ENCODE measurements around the gene MYO10.
A peak's percentile ranks its signal among the peaks of the same experiment; 100 is the strongest.
"Not testable (repeated sequence)": the region's sequence is repeated elsewhere in the genome, so short reads cannot be mapped to it uniquely, and the experiment has no call there.

MYO10 gene

GRCh38 chr5:16936150-16936988, at the start of gene MYO10:
TSS of gene MYO10 (minus strand) at chr5:16936288. CDS start at chr5:16935808, 480 bp downstream.
- FAIRE-seq (no peak), DNase-seq (ENCODE audit: low spot score) (peak; percentile 35)

GRCh38 chr5:16985304-16985703, 49.2 kb upstream of the MYO10 start:
- not testable (repeated sequence) for FAIRE-seq; DNase-seq (ENCODE audit: low spot score)

GRCh38 chr5:16983972-16984371, 47.9 kb upstream of the MYO10 start:
- FAIRE-seq (no peak), DNase-seq (ENCODE audit: low spot score) (no peak)

- FAIRE-seq (no peak), DNase-seq (ENCODE audit: low spot score) (no peak)
Measured at GRCh38 chr5:16983022-16983639, 47.0 kb upstream of the MYO10 start.

DNA sequence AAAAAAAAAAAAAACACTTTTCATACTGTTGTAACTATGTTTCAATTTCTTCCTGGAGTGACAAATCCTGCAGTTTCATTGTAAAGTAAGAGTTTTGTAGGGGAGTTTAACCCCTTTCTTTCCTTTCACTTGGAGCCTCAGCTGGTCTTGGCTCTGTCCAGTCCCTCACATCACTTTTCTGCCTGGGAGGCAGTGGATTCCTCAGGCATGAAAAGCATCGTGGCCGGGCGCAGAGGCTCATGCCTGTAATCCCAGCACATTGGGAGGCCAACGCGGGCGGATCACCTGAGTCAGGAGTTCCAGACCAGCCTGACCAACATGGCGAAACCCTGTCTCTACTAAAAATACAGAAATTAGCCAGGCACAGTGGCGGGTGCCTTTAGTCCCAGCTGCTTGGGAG, 45.6 kb upstream of the MYO10 start:
- DNase-seq (ENCODE audit: low spot score) (no peak), FAIRE-seq (no peak)

DNA sequence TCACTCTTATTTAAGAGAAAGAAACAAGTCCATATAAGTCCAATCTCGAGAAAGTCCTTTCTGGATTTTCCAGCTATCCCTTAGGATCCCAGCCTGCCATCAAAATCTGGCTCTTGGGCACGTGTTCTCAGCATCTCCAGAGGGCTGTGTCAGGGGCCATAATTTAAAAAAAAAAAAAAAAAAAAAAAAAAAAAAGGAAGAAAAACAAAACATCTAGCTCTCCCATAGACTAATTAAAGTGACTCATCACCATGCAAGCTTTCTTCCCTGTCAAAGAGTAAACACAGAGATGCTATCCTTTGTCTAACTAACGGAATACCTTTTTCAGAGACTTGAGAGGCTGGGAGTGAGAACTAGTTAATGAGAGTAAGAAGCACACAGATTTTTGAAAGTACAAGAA, 44.9 kb upstream of the MYO10 start:
- DNase-seq (ENCODE audit: low spot score) (no peak), FAIRE-seq (no peak)

GRCh38 chr5:16978296-16978695, 42.2 kb upstream of the MYO10 start:
- DNase-seq (ENCODE audit: low spot score) = no peak

DNA sequence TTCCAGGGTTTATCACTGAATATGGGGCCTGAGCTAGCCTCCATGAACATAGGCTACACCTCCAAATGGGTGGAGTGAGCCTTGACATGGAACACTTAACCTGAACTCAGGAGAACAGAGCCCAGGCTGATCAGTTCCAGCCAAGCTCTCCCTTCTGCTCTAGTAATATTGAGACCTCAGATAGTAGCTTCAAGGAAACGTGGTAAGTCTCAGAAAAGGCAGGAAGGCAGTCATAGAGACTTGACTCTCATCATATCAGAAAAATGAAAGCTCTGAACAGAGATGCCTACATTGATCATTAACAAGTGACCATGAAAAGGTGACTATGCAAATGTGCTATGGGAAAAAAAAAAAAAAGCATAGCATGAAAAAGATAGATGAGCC, 40.5 kb upstream of the MYO10 start:
- DNase-seq (ENCODE audit: low spot score) (no peak), FAIRE-seq (no peak)

More at GRCh38 chr5:16978296-16978695, 42.2 kb upstream of the MYO10 start:
- FAIRE-seq = no peak

DNA sequence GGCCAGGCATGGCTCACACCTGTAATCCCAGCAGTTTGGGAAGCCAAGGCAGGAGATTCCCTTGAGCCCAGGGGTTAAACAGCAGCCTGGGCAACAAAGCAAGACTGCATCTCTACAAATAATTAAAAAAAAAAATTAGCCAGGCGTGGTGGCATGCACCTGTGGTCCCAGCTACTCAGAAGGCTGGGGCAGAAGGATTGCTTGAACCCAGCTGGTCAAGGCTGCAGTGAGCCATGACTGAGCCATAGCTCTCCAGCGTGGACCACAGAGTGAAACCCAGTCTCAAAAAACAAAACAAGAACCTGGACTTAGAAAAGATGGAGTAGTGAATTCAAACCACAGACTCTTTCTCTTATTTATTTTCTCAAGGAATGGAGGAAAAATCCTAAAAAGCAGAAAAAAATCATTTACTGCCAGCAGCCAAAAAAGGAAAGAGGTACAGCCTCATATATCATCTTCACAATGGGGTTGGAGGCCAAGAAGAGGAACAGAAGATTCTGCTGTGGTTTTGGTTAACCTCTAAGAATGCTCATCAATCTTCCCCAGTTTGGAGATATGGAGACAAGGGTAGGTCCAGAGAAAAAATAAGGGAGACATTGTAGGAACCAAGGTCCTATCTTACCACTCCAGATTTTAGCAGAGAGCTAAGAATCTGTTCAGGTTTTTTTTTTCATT, 40.0 kb upstream of the MYO10 start:
- DNase-seq (ENCODE audit: low spot score) (no peak), FAIRE-seq (no peak)

DNA sequence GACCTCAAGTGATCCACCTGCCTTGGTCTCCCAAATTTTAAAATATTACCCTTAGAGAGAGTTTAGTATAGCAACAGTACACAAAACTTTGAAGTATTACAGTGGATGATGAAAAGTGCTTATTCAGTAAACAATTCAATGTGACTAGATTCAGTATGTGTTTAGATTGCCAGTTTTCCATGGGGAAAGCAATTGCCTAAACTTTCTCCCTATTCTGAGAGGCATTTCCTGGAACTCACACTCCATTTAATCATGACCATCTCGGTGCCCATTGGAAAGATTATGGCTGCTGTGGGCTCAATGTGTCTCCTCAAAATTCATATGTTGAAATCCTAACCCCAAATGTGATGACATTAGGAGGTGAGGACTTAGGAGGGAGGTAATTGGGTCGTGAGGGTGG, 38.9 kb upstream of the MYO10 start:
- no peak for FAIRE-seq
- DNase-seq (ENCODE audit: low spot score) = no peak

GRCh38 chr5:16970826-16971225, 34.7 kb upstream of the MYO10 start:
- FAIRE-seq = no peak
- DNase-seq (ENCODE audit: low spot score) = no peak

DNA sequence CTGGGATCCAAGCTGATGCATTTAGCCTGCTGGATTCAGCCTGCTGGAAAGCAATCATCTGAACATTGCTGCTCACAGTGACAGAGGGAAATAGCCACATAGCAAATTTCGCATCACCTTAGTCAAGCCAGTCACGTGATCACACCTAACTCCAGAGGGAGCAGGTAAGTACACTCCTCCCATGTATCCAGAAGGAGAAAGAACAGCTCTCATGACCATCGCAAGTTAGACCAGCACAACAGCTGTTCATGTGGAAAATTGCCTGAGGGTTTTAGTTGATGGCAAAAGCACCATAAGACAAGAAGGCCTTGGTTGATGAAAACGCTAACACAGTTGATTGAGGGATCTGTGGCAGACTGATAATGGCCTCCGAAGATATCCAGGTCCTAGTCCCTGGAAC, 34.2 kb upstream of the MYO10 start:
- FAIRE-seq = no peak

DNA sequence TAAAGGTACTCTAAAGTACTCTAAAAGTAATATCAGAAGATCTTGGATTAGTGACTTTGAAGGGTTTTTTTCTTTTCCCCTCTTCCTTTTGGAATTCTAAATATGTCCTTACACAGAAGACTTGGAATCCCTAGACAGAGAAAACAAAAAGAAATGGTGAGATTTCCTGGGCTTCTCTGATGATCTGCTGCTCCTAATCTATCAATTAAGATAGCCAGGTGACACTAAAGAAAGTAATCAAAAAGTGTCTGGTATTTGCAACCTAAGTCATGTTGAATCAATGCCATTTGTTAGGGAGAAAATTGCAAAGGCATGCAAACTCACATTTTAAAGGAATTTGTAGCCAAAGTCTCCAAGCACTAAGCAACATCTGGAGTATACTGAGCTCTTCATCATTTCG, 29.5 kb upstream of the MYO10 start:
- FAIRE-seq = no peak
- no peak for DNase-seq (ENCODE audit: low spot score)

More for the DNA sequence above, 34.2 kb upstream of the MYO10 start:
- DNase-seq (ENCODE audit: low spot score) = no peak

- DNase-seq (ENCODE audit: low spot score) (no peak), FAIRE-seq (no peak)
Measured at GRCh38 chr5:16963821-16964220, 27.7 kb upstream of the MYO10 start.

DNA sequence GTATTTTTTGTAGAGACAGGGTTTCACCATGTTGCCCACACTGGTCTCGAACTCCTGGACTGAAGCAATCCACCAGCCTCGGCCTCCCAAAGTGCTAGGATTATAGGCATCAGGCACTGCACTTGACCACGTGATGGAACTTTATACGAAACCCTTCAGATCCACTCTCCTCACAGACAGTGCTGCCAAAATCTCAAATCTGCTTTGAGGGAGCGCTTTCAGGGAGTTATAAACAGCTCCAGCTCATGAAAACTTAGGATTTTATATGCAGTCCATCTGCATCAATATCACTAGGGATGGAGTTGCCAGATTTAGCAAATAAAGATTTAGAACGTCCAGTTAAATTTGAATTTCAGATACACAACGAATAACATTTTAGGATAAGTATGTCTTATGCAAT, 25.0 kb upstream of the MYO10 start:
- FAIRE-seq (no peak), DNase-seq (ENCODE audit: low spot score) (no peak)

- FAIRE-seq (no peak), DNase-seq (ENCODE audit: low spot score) (peak; percentile 67)
Measured at GRCh38 chr5:16957304-16958196, 21.5 kb upstream of the MYO10 start.

- DNase-seq (ENCODE audit: low spot score) (no peak), FAIRE-seq (no peak)
Measured at GRCh38 chr5:16953729-16954128, 17.6 kb upstream of the MYO10 start.

DNA sequence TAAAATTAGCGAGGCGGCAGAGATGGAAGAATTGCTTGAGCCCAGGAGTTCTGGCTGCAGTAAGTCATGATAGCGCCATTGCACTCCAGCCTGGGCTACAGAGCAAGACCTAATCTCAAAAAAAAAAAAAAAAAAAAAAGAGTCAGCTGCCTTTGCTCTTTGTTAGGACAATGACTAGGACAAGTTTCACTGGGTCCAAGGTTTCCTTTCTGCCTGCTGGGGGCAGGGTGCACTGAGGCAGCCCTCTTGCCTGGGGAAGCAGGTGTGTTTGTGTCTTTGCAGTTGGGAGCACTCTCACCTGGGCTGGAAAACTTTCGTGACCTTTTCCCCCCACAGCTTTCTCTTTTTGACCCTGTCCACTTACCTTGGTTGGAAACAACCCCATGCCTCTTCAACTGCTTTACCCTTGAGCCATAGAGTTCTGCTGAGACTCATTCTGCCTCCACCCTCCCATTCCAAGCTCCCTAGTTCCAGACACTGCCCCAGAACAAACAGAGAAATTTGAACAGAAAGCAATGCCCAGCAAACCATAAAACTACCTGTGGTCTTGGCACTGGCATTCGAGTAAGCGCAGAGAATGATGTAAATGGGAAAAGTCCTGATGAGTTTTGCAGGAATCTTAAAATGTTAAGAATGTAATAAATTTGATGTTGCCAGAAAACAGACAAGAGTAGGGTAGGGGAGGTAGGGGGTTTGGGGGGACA, 17.0 kb upstream of the MYO10 start:
- DNase-seq (ENCODE audit: low spot score) = no peak
- FAIRE-seq = no peak

GRCh38 chr5:16946725-16947124, 10.6 kb upstream of the MYO10 start:
- DNase-seq (ENCODE audit: low spot score) (no peak), FAIRE-seq (no peak)

GRCh38 chr5:16944816-16945562, 8.9 kb upstream of the MYO10 start:
- no peak for FAIRE-seq
- DNase-seq (ENCODE audit: low spot score) = no peak

All from urothelium cell line (cell line).